HG02852 (cell line): ENCODE results near the gene ZNF821.
"Not testable (repeated sequence)": the region's sequence is repeated elsewhere in the genome, so short reads cannot be mapped to it uniquely, and the experiment has no call there.

Source experiments
- ATAC-seq: cut with Tn5 transposase; IDR thresholded peaks from one replicate; pipeline ENCODE4 v1.9.1; 2021; ENCODE audit warnings: mild to moderate bottlenecking, moderate library complexity; ENCODE audit not compliant: unreplicated experiment

The ZNF821 gene

DNA sequence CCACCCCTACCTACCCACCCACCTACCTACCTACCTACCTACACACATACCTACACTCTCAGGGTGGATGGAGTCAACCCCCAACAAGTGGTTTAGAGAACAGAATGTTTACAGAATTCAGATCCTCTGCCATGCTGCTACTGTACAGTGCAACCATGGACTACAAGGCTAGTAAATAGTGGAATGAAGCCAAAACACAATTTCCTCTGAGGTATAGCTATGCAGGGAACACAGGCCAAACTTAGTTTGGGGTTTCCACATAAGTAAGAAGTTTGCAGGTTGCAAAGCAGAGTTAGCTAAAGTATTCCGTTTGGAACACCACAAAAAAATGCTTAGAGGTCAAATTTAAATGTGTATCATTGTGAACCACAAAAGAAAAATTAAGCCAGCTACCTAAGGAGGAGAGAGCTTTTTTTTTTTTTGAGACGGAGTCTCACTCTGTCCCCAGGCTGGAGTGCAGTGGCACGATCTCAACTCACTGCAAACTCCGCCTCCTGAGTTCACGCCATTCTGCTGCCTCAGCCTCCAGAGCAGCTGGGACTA lies 72.7 kb downstream of the ZNF821 start:
- no peak for ATAC-seq

DNA sequence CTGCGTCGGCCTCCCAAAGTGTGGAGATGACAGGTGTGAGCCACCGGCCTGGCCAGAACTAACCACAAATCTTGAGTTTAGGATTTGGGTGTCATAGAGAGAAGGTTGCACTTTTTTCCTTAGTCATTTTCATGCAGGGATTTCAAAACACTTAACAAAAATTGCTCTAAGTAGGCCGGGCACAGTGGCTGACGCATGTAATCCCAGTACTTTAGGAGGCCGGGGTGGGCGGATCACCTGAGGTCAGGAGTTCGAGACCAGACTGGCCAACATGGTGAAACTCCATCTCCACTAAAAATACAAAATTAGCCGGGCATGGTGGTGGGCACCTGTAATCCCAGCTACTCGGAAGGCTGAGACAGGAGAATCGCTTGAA lies 73.8 kb downstream of the ZNF821 start:
- not testable (repeated sequence) for ATAC-seq
